ENCODE results near the gene FXYD3.

DNA sequence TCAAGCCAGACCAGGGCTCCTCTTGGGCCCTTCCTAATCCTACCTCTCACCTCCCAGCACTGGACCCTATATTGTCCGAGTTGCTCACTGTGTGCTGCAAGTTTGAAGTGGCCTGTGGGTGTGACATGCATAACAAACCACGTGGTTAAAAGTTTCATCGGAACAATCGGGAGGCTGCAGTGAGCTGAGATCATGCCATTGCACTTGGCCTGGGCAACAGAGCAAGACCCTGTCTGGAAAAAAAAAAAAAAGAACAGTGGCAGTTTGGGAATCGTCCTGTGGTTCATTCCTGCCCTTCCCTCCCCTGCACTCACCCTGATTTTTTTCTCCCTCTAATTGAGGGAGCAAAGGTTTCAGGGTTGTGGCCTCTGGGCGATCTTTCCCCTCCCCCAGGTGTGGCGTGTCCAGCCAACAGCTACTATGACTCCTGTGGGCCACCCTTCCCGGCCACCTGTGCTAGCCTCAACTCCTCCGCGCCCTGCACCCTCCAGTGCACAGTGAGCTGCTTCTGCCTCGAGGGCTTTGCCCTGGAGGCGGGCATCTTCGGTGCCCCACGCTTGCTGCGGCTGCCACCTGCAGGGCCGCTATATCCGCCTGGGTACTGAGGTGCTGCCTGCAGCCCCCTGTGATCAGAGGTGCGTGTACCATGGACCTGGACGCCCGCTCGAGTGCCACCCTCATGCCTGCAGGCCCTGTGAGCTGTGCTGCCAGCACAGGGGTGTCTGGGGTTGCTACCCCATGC, 16.3 kb upstream of the FXYD3 start:
- TF ChIP-seq, protein P1, sequence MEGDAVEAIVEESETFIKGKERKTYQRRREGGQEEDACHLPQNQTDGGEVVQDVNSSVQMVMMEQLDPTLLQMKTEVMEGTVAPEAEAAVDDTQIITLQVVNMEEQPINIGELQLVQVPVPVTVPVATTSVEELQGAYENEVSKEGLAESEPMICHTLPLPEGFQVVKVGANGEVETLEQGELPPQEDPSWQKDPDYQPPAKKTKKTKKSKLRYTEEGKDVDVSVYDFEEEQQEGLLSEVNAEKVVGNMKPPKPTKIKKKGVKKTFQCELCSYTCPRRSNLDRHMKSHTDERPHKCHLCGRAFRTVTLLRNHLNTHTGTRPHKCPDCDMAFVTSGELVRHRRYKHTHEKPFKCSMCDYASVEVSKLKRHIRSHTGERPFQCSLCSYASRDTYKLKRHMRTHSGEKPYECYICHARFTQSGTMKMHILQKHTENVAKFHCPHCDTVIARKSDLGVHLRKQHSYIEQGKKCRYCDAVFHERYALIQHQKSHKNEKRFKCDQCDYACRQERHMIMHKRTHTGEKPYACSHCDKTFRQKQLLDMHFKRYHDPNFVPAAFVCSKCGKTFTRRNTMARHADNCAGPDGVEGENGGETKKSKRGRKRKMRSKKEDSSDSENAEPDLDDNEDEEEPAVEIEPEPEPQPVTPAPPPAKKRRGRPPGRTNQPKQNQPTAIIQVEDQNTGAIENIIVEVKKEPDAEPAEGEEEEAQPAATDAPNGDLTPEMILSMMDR (IDR thresholded peaks at IDR 0.05; ENCODE audit: insufficient read depth, low read length), result no peak
- TF ChIP-seq SPI1 (IDR thresholded peaks at IDR 0.05; ENCODE audit: borderline replicate concordance, low read depth) (no peak), POLR2AphosphoS5 (IDR thresholded peaks at IDR 0.05; ENCODE audit: low read depth) (no peak), GABPA (IDR thresholded peaks at IDR 0.05; ENCODE audit: low read depth) (no peak)
- TF ChIP-seq, protein P2, sequence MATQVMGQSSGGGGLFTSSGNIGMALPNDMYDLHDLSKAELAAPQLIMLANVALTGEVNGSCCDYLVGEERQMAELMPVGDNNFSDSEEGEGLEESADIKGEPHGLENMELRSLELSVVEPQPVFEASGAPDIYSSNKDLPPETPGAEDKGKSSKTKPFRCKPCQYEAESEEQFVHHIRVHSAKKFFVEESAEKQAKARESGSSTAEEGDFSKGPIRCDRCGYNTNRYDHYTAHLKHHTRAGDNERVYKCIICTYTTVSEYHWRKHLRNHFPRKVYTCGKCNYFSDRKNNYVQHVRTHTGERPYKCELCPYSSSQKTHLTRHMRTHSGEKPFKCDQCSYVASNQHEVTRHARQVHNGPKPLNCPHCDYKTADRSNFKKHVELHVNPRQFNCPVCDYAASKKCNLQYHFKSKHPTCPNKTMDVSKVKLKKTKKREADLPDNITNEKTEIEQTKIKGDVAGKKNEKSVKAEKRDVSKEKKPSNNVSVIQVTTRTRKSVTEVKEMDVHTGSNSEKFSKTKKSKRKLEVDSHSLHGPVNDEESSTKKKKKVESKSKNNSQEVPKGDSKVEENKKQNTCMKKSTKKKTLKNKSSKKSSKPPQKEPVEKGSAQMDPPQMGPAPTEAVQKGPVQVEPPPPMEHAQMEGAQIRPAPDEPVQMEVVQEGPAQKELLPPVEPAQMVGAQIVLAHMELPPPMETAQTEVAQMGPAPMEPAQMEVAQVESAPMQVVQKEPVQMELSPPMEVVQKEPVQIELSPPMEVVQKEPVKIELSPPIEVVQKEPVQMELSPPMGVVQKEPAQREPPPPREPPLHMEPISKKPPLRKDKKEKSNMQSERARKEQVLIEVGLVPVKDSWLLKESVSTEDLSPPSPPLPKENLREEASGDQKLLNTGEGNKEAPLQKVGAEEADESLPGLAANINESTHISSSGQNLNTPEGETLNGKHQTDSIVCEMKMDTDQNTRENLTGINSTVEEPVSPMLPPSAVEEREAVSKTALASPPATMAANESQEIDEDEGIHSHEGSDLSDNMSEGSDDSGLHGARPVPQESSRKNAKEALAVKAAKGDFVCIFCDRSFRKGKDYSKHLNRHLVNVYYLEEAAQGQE (IDR thresholded peaks at IDR 0.05; ENCODE audit: insufficient replicate concordance, low read depth), result no peak

All from HL-60 (cell line).